Thyroid gland (tissue), 4 donors: ENCODE results near the gene ZNF398. TPM values are rescaled to one million over a fixed set of nuclear protein-coding genes. Genes with fewer than 3 reads are reported as not detected.

Experiments used
- DNase-seq, 2 donors: peaks; one replicate each; pipeline ENCODE4 v3.0.0-alpha.2; 2019
- H3K27ac ChIP-seq, 3 donors: fragments of 200-600 bp; sonication (generic); 1 replicate in 2 of 3; 2 replicates in 1 of 3; pipeline ENCODE4 v1.5.1; 2016 to 2019; ENCODE audit warnings: mild to moderate bottlenecking in 1 of 3, moderate library complexity in 1 of 3
- H3K27me3 ChIP-seq: fragments of 200-600 bp; sonication (generic); one replicate; pipeline ENCODE4 v1.5.1; 2019
- H3K36me3 ChIP-seq, 2 donors: fragments of 200-600 bp; sonication (generic); one replicate each; pipeline ENCODE4 v1.5.1; 2016 to 2019
- H3K4me1 ChIP-seq, 2 donors: fragments of 200-600 bp; sonication (generic); one replicate each; pipeline ENCODE4 v1.5.1; 2017 to 2019
- H3K4me3 ChIP-seq, 3 donors: fragments of 200-600 bp; sonication (generic); replicated peaks in 1 of 3; 1 replicate in 2 of 3; 2 replicates in 1 of 3; pipeline ENCODE4 v1.5.1; 2016; ENCODE audit warnings: mild to moderate bottlenecking in 1 of 3
- H3K9me3 ChIP-seq: fragments of 200-600 bp; sonication (generic); one replicate; pipeline ENCODE4 v1.5.1; 2017
- CTCF ChIP-seq, 6 experiments: fragments of 200-600 bp in 3 of 6; fragments of 450-650 bp in 3 of 6; sonication (generic) in 3 of 6; IDR thresholded peaks; one replicate each; pipeline ENCODE4 v1.5.1; 2016 to 2019; ENCODE audit warnings: antibody characterized with exemption in 6 of 6, mild to moderate bottlenecking in 2 of 6, inconsistent platforms in 1 of 6, moderate library complexity in 1 of 6
- POLR2A ChIP-seq, 2 donors: fragments of 450-650 bp; IDR thresholded peaks; one replicate each; pipeline ENCODE4 v1.6.1; 2017; ENCODE audit warnings: antibody characterized with exemption in 2 of 2, mild to moderate bottlenecking in 2 of 2, moderate library complexity in 1 of 2
- WGBS, 2 donors: methylation state at CpG; one replicate each; pipeline ENCODE4 v1.1.5; 2017; 5-methylcytosine and 5-hydroxymethylcytosine counted together
- intact Hi-C: fragments of 100-400 bp; cut with DNase I; formaldehyde crosslinking; loops from one replicate; pipeline ENCODE4 v1.15.1; 2023
- total RNA-seq, 4 donors: library from RNA; depleted of rRNA; stranded (reverse); fragments of >200 nt; gene quantifications; one replicate each; pipeline ENCODE4 v1.2.3, GENCODE V29; 2016

Gene ZNF398
- total RNA-seq, 4 donors from 2014 or later, result 19.6 to 29.9 (median 23.0) TPM

- intact Hi-C loops, result no loop called here
- TF ChIP-seq CTCF (IDR thresholded peaks at IDR 0.05) (no peak), POLR2A (IDR thresholded peaks at IDR 0.05) (no peak)
- Histone ChIP-seq H3K9me3 (no peaks in the 10 kb centered on the region), H3K36me3 (peaks cover 28 to 40% of the 10 kb centered on the region in 2 donors), H3K27me3 (no peaks in the 10 kb centered on the region), H3K27ac (no peak overlapping the region), H3K4me1 (no peaks in the 10 kb centered on the region), H3K4me3 (no peak overlapping the region)
- no peak for DNase-seq
- 96 to 99% methylated on average over 16 to 19 of the region's 19 CpGs for WGBS, 2 donors
Observed at GRCh38 chr7:149179241-149179640, 32.0 kb downstream of the ZNF398 start.

GRCh38 chr7:149180722-149181449 lies 33.6 kb downstream of the ZNF398 start:
- Histone ChIP-seq H3K4me3 (no peak overlapping the region), H3K36me3 (peaks cover 25 to 40% of the 10 kb centered on the region in 2 donors), H3K4me1 (no peaks in the 10 kb centered on the region), H3K27me3 (no peaks in the 10 kb centered on the region), H3K27ac (no peak overlapping the region), H3K9me3 (no peaks in the 10 kb centered on the region)
- intact Hi-C loops, result no loop called here
- TF ChIP-seq POLR2A (IDR thresholded peaks at IDR 0.05) (no peak), CTCF (IDR thresholded peaks at IDR 0.05) (no peak)
- DNase-seq, result no peak

- intact Hi-C loops, result no loop called here
- H3K27ac ChIP-seq, result no peak overlapping the region
Observed at GRCh38 chr7:149181450-149181790, 34.2 kb downstream of the ZNF398 start.

GRCh38 chr7:149184274-149184673 lies 37.0 kb downstream of the ZNF398 start:
- H3K27me3 ChIP-seq, result no peaks in the 10 kb centered on the region
- H3K4me3 ChIP-seq, result no peak overlapping the region
- 93 to 95% methylated on average over 6 of the region's 6 CpGs for WGBS, 2 donors
- H3K9me3 ChIP-seq, result no peaks in the 10 kb centered on the region
- H3K27ac ChIP-seq, result no peak overlapping the region
- peaks cover 10% of the 10 kb centered on the region in 2 donors for H3K36me3 ChIP-seq
- TF ChIP-seq CTCF (IDR thresholded peaks at IDR 0.05) (no peak), POLR2A (IDR thresholded peaks at IDR 0.05) (no peak)
- intact Hi-C loops, result no loop called here
- DNase-seq, result no peak
- no peaks in the 10 kb centered on the region for H3K4me1 ChIP-seq

More at GRCh38 chr7:149181450-149181790, 34.2 kb downstream of the ZNF398 start:
- Histone ChIP-seq H3K4me1 (no peaks in the 10 kb centered on the region), H3K9me3 (no peaks in the 10 kb centered on the region), H3K4me3 (no peak overlapping the region), H3K27me3 (no peaks in the 10 kb centered on the region), H3K36me3 (peaks cover 20 to 37% of the 10 kb centered on the region in 2 donors)
- no peak for DNase-seq
- TF ChIP-seq CTCF (IDR thresholded peaks at IDR 0.05) (no peak), POLR2A (IDR thresholded peaks at IDR 0.05) (no peak)

- WGBS, 2 donors, result 33 to 42% methylated on average over 2 of the region's 2 CpGs
- H3K4me1 ChIP-seq, result no peaks in the 10 kb centered on the region
- no peak overlapping the region for H3K27ac ChIP-seq
- no peak overlapping the region for H3K4me3 ChIP-seq
- intact Hi-C loops, result no loop called here
- H3K27me3 ChIP-seq, result no peaks in the 10 kb centered on the region
- no peak for DNase-seq
- no peaks in the 10 kb centered on the region for H3K9me3 ChIP-seq
- H3K36me3 ChIP-seq, result no peaks in the 10 kb centered on the region
- TF ChIP-seq POLR2A (IDR thresholded peaks at IDR 0.05) (no peak), CTCF (IDR thresholded peaks at IDR 0.05) (no peak)
Observed at GRCh38 chr7:149188213-149188612, 41.0 kb downstream of the ZNF398 start.
